MM.1S (cell line): ENCODE data around the gene LOXL1.

Experiments
- CTCF ChIP-seq: fragments of 300-600 bp; sonication (generic); IDR thresholded peaks from 2 replicates; pipeline ENCODE4 v1.5.1; 2016; ENCODE audit warnings: antibody characterized with exemption, low read length, mixed read lengths
- EZH2 ChIP-seq: fragments of 300-600 bp; sonication (generic); optimal IDR thresholded peaks from 2 replicates; pipeline ENCODE3; 2017; ENCODE audit warnings: low read depth, mild to moderate bottlenecking, antibody characterized with exemption, low read length, mixed read lengths

GRCh38 chr15:73901126-73901810 lies 25.0 kb upstream of the LOXL1 start:
- TF ChIP-seq CTCF (no peak), EZH2 (no peak)
